ENCODE results near the gene SERPINB1. TPM values are rescaled to one million over a fixed set of nuclear protein-coding genes. Genes with fewer than 3 reads are reported as not detected.

Gene SERPINB1
- total RNA-seq, 3 donors from 2014 or later = 35.1 to 53.6 (median 51.8) TPM

DNA sequence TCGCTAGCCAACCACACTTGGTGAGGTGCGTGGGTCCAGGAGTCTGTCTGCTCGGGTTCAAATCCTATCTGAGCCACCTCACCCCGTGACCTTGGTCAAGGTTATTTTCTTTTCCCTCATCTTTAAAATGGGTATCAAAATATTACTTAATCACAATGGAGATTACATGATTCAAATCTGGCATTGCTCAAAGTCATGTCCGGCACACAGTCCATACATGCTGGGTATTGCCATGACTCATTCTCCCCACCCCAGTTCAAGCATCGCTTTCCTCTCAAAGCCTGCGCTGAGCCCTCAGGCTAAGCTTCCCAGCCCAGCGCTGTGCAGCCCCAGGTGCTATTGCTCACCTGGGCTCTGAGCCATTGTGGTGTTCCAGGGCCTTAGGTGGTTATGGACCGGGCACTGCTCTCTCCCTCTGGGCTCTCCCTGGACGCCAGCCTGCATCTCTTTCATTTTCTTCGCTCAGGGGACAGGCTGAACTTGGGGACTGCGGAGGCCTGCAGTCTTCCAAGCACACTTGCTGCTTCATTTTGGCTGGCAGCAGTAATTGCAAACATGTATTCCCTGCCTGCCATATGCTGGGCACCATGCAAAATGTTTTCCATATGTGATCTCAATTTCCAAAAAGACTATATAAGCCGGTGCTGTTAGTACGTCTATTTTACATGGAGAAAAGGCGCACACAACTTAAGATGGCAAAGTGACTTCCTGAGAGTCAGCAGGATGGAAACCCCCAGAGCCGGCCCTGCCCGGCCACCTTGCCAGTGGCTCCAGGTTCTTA lies 49.1 kb downstream of the SERPINB1 start:
- H3K36me3 ChIP-seq = no peaks in the 10 kb centered on the region
- intact Hi-C loops (cut with DNase I; ENCODE audit: low total_unique reads) = no loop called here
- H3K27me3 ChIP-seq = no peaks in the 10 kb centered on the region
- TF ChIP-seq POLR2AphosphoS5 (IDR thresholded peaks at IDR 0.05) = no peak
- peak overlapping the region in 1 of 2 donors; percentile 16 for H3K27ac ChIP-seq
- no peak for DNase-seq (ENCODE audit: low spot score in 2 of 2)
- H3K4me3 ChIP-seq = no peak overlapping the region
- H3K9me3 ChIP-seq = no peaks in the 10 kb centered on the region
- no peaks in the 10 kb centered on the region for H3K4me1 ChIP-seq

DNA sequence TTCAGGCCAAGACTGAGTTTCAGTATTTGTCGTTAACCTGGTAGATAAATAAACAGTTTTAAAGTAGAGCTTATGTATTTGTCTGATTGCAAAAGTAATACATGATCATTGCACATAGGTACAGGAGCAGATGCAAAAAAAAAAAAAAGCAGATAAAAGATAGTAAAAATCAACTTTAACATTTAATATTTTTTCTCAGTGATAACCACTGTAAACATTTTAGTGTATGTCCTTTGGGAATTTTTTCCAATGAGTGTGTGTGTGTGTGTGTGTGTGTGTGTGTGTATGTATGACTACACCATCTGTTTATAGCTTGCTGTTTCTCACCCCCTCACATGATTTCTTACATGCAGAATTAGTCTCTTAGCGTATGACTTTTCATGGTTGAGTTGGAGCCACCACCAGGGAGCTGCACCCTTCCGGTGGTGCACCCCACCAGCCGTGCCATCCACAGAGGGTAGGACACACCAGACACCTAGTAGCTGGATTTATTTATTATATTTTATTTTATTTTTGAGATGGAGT lies 50.2 kb downstream of the SERPINB1 start:
- H3K4me3 ChIP-seq = no peak overlapping the region
- no peaks in the 10 kb centered on the region for H3K36me3 ChIP-seq
- no peaks in the 10 kb centered on the region for H3K4me1 ChIP-seq
- TF ChIP-seq, protein P1, sequence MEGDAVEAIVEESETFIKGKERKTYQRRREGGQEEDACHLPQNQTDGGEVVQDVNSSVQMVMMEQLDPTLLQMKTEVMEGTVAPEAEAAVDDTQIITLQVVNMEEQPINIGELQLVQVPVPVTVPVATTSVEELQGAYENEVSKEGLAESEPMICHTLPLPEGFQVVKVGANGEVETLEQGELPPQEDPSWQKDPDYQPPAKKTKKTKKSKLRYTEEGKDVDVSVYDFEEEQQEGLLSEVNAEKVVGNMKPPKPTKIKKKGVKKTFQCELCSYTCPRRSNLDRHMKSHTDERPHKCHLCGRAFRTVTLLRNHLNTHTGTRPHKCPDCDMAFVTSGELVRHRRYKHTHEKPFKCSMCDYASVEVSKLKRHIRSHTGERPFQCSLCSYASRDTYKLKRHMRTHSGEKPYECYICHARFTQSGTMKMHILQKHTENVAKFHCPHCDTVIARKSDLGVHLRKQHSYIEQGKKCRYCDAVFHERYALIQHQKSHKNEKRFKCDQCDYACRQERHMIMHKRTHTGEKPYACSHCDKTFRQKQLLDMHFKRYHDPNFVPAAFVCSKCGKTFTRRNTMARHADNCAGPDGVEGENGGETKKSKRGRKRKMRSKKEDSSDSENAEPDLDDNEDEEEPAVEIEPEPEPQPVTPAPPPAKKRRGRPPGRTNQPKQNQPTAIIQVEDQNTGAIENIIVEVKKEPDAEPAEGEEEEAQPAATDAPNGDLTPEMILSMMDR (IDR thresholded peaks at IDR 0.05) = no peak
- TF ChIP-seq POLR2AphosphoS5 (IDR thresholded peaks at IDR 0.05) (no peak), POLR2A (IDR thresholded peaks at IDR 0.05) (no peak)
- no peak for DNase-seq (ENCODE audit: low spot score in 2 of 2)
- intact Hi-C loops (cut with DNase I; ENCODE audit: low total_unique reads) = no loop called here
- no peaks in the 10 kb centered on the region for H3K9me3 ChIP-seq
- H3K27ac ChIP-seq = no peak overlapping the region
- no peaks in the 10 kb centered on the region for H3K27me3 ChIP-seq

DNA sequence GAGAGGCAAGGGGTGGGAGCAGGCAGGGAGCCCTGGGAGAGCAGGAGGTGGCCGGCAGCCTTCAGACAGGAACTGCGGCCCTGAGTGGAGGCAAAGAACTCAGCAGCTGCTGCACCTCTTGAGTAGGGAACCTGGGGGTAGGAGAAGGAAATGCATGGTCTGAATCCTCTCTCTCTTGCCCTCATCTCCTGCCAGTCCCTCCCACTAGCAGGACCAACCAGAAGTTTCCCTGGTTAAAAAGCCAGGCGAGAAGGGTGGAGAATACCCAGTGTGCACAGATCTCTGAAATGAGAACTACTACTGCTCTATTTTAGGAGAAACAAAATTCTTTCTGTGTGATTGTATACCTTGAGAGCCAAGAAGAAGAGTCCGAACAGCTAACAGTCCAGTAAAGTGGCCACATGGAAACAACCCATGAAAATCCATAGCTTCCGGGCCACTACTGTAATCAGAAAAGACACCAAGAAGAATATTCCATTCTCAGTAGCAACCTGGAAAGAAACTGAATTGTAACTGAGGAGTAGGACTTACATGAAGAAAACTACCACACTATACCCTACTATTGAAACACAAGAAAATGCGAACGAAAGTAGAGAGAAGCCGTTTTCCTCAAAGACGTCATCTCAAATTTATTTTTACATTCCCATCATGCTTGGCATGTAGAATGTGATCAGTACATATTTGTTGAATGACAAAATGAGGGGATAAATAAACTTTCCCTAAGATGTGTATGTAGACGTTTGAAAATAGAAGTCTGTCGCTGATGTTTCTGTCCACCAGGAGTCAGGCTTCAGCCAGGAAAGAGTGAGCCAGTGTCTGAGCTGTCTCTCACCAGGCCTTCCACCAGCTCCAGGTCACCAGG lies 50.8 kb downstream of the SERPINB1 start:
- Histone ChIP-seq H3K4me3 (no peak overlapping the region), H3K4me1 (no peaks in the 10 kb centered on the region), H3K36me3 (no peaks in the 10 kb centered on the region), H3K27me3 (no peaks in the 10 kb centered on the region), H3K9me3 (no peaks in the 10 kb centered on the region), H3K27ac (peak overlapping the region; percentile 8 to 14)
- TF ChIP-seq, protein P1 (IDR thresholded peaks at IDR 0.05) = peak; percentile 18 to 81 (median 64)
- no peak for TF ChIP-seq POLR2A (IDR thresholded peaks at IDR 0.05)
- DNase-seq (ENCODE audit: low spot score in 2 of 2) = peak in 1 of 2 donors; percentile 57
- intact Hi-C loops (cut with DNase I; ENCODE audit: low total_unique reads) = no loop called here

DNA sequence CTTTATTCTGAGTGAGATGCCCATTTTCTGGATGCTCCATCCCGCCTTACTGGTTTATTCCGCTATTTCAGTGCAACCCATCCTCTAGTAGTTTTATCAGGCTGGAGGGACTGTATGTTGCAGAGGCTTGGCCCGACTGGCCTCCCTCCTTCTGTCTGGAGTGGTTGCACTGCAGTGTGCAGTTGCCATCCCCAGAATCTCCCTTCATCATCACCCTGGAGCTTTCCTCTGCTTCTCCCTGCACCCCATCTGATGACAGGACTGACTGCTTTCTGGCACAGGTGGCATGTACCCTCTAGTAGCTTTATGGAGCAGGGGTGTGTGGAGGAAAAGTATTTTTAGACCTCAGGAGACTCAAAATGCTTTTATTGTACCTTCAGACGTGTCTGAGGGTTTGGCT lies 55.4 kb downstream of the SERPINB1 start:
- TF ChIP-seq, protein P1 (IDR thresholded peaks at IDR 0.05) = no peak
- TF ChIP-seq POLR2AphosphoS5 (IDR thresholded peaks at IDR 0.05) (no peak), POLR2A (IDR thresholded peaks at IDR 0.05) (no peak)
- H3K36me3 ChIP-seq = no peaks in the 10 kb centered on the region
- no peak overlapping the region for H3K4me3 ChIP-seq
- DNase-seq (ENCODE audit: low spot score in 2 of 2) = no peak
- H3K9me3 ChIP-seq = no peaks in the 10 kb centered on the region
- no peaks in the 10 kb centered on the region for H3K27me3 ChIP-seq
- H3K4me1 ChIP-seq = no peaks in the 10 kb centered on the region
- intact Hi-C loops (cut with DNase I; ENCODE audit: low total_unique reads) = loop anchor here (10.0 kb wide), 1 partner anchor 1831 kb away; no protein-coding TSS in a partner anchor
- H3K27ac ChIP-seq = no peak overlapping the region

DNA sequence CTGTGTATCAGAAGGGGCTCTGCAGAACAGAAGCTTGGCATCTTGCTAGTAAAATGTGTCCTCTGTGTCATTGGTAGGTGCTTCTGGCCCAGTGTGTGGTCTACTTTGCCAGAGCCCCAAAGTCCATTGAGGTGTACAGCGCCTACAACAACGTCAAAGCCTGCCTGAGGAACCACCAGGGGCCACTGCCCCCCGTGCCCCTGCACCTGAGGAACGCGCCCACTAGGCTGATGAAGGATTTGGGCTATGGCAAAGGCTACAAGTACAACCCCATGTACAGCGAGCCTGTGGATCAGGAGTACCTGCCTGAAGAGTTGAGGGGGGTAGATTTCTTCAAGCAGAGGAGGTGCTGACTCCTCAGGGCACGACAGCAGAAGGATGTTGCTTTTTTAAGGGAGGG lies 56.7 kb downstream of the SERPINB1 start:
- TF ChIP-seq POLR2AphosphoS5 (IDR thresholded peaks at IDR 0.05) (no peak), POLR2A (IDR thresholded peaks at IDR 0.05) (no peak)
- TF ChIP-seq, protein P1 (IDR thresholded peaks at IDR 0.05) = no peak
- no peak overlapping the region for H3K27ac ChIP-seq
- H3K27me3 ChIP-seq = no peaks in the 10 kb centered on the region
- no peaks in the 10 kb centered on the region for H3K4me1 ChIP-seq
- DNase-seq (ENCODE audit: low spot score in 2 of 2) = no peak
- no peaks in the 10 kb centered on the region for H3K36me3 ChIP-seq
- no peaks in the 10 kb centered on the region for H3K9me3 ChIP-seq
- no peak overlapping the region for H3K4me3 ChIP-seq
- intact Hi-C loops (cut with DNase I; ENCODE audit: low total_unique reads) = loop anchor here (10.0 kb wide), 1 partner anchor 1830 kb away; no protein-coding TSS in a partner anchor
